A673 (cell line): Measurements from ENCODE around the gene NID1.

ENCODE experiments used
- EZH2 ChIP-seq: fragments of 200-600 bp; sonication (generic); IDR thresholded peaks from 2 replicates; pipeline ENCODE4 v1.6.1; 2017; ENCODE audit warnings: borderline replicate concordance, low read depth, mild to moderate bottlenecking, mixed read lengths, antibody characterized with exemption, low read length; ENCODE audit not compliant: poor library complexity, severe bottlenecking
- TF ChIP-seq, protein P1 (sequence below): fragments of 300-800, 200-600 bp; sonication (generic); conservative IDR thresholded peaks from 2 replicates; pipeline ENCODE4 v1.5.1; 2017; ENCODE audit warnings: low read depth, mild to moderate bottlenecking, antibody characterized with exemption, low read length, moderate library complexity, mixed read lengths

DNA sequence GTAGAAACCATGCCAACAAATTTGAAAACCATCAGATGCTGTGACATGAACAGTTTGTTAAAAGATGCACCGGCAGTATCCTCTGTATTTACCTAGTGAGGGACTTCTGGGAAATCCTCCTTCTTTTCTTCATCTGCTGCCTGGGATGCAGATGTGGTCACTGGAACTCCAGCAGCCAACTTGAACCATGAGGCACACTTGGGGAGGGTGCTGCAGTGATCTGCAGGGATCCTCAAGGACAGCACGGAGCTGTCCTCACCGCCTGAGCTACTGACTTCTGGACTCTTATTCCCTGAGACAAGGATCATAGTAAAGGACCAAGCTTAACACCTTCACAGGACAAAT is 19.5 kb upstream of the NID1 start:
- TF ChIP-seq, protein P1, sequence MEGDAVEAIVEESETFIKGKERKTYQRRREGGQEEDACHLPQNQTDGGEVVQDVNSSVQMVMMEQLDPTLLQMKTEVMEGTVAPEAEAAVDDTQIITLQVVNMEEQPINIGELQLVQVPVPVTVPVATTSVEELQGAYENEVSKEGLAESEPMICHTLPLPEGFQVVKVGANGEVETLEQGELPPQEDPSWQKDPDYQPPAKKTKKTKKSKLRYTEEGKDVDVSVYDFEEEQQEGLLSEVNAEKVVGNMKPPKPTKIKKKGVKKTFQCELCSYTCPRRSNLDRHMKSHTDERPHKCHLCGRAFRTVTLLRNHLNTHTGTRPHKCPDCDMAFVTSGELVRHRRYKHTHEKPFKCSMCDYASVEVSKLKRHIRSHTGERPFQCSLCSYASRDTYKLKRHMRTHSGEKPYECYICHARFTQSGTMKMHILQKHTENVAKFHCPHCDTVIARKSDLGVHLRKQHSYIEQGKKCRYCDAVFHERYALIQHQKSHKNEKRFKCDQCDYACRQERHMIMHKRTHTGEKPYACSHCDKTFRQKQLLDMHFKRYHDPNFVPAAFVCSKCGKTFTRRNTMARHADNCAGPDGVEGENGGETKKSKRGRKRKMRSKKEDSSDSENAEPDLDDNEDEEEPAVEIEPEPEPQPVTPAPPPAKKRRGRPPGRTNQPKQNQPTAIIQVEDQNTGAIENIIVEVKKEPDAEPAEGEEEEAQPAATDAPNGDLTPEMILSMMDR = no peak
- no peak for TF ChIP-seq EZH2
